ENCODE data around the gene CACNA1C.

CACNA1C gene

GRCh38 chr12:2034633-2035430 is 18.0 kb upstream of the CACNA1C start:
- DNase-seq (ENCODE audit: low read depth in 2 of 2): peak; percentile 82 to 87

- no peak for DNase-seq (ENCODE audit: low read depth in 2 of 2)
Measured at GRCh38 chr12:2035431-2036055, 17.2 kb upstream of the CACNA1C start.

DNA sequence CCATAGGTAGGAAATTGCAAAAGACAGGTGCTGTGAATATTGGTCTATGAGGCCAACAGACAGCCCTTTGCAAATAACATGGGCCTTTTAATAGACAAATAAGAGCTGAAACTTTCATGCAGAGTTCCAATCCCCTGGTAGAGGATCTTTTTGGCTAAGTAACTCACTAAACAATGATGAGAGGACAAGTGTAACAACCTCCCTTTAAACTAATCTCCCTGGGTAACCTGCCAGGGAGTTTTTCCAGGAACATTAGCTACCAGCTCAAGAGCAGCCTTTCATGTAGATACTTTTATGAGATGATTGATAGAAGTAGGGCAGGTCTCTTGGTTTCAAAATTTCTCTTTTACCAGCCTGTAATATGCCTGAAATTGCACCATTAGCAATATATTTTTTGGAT is 13.8 kb upstream of the CACNA1C start:
- DNase-seq (ENCODE audit: low read depth in 2 of 2): no peak

DNA sequence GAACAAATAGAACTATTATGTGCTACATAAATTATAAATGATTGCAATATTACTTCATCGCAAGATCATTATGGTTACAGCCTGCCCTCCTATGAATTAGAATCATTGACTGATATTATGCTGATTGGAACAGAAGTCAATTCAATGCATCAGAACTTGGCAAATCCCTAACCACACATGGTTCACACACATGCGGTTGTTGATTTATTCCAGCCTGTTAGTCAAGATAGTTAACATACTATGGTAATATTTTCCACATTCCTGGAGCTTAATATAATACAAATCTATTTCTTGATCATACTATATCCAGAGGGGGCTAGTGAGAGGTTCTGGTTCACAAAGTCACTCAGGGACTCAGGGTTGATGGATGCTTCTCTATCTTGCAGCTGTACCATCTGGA is 9.7 kb upstream of the CACNA1C start:
- DNase-seq (ENCODE audit: low read depth in 2 of 2): no peak

GRCh38 chr12:2044165-2044564 is 8.6 kb upstream of the CACNA1C start:
- no peak for DNase-seq (ENCODE audit: low read depth in 2 of 2)

DNA sequence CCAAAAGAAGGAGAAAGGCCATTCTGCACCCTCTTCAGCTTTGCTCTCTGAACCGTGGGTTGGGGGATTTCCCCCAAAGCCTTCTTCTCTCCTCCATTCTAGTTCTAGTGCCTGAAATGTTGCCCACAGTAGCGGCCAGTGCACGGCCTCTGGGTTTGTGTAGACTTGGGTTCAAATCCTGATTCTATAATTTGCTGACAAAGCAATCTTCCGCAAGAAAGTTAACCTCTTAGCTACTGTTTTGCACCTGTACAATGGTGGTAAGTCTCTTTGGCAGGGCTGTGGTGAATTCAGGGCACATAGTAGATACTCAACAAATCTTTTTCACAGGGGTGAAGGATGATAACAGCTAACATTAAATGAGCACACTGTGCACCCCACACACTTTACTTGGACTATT is 5.8 kb upstream of the CACNA1C start:
- DNase-seq (ENCODE audit: low read depth in 2 of 2): no peak

DNA sequence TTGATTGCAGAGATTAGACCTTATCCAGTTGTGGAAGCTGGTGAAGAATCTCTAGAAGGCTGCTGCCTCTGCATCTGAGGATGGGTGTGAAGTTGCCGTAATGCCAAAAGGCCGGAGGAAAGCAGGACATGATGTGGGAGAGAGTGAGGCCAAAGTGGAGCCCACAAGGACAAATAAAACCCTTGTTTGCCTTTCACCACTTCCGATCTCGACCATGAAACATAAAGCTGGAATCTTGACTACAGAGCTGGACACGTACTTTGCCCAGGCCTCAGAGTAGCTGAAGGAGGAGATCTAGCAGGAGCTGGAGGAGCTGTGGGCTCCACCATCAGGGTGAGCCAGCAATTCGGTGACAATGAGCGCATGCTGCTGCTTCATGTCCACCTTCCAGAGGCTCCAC is 5.0 kb upstream of the CACNA1C start:
- DNase-seq (ENCODE audit: low read depth in 2 of 2): no peak

- DNase-seq (ENCODE audit: low read depth in 2 of 2): no peak
Measured at GRCh38 chr12:2049604-2050540, 2.9 kb upstream of the CACNA1C start.

GRCh38 chr12:2051700-2052621 is 826 bp upstream of the CACNA1C start:
- DNase-seq (ENCODE audit: low read depth in 2 of 2): no peak

DNA sequence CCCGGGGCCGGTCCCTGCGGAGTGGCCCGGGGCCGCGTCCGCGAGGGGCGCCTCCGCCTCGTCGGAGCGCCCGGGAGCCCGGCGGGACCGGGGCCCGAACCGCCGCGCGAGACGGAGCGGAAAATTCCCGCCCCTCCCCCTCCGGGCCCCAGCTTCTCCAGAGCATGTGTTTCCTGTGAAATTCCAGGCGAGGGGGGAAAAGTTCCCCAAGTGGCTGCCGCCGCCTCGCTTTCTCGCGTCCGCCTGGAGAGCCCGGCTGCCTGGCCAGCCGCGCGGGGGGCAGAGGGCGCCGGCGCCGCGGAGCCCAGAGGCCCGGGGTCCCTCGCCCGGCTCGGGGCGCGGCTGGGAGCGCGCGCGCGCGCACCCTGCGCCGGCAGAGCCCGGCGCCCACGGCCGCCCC is 904 bp downstream of the CACNA1C start:
- no peak for DNase-seq (ENCODE audit: low read depth in 2 of 2)

DNA sequence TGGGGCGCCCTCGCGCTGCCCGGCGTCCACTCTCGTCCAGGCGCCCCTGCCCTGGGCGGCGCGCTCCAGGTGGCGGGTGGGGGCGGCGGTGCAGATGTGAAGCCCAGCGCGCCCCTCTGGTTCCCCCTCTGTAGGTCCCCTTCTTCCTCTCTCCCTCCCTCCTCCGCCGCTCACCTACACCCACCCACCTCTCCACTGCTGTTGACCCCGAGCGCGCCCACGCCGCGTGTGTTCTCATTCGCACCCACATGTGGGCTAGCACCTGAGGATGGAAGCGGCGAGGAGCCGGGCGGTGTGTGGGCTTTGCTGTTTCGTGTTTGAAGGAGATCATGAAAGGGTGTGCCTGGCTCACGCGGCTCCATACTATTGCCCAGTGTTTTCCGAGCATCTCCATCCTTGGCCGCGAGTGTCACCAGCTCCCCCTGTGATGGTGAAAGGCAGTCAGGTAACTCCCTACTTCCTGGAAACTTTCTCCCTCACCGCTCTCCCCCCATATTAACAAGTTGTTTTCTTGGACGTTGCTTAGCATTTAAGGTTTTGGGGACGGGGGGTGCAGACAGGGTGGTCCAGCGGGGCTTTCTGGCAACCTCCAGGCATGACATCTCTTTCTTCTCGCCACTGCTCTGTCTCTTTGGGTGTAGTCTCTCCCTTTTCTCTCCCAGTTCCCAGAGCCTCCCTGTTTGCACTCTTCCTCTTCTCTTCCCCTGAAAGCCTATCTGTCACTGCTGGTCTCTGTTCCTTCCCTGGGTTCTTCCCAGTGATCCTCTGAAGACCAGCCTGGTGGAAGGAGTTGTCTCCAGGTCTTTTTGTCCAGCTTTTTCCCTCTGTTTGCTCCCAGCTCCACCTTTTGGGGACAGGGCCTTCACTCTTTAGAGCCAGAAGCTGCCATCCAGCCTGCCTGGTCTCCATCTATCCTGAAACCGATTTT is 1.6 kb downstream of the CACNA1C start:
- no peak for DNase-seq (ENCODE audit: low read depth in 2 of 2)

- DNase-seq (ENCODE audit: low read depth in 2 of 2): peak in 1 of 2 donors; percentile 56
Measured at GRCh38 chr12:2057041-2057794, 4.4 kb downstream of the CACNA1C start.

DNA sequence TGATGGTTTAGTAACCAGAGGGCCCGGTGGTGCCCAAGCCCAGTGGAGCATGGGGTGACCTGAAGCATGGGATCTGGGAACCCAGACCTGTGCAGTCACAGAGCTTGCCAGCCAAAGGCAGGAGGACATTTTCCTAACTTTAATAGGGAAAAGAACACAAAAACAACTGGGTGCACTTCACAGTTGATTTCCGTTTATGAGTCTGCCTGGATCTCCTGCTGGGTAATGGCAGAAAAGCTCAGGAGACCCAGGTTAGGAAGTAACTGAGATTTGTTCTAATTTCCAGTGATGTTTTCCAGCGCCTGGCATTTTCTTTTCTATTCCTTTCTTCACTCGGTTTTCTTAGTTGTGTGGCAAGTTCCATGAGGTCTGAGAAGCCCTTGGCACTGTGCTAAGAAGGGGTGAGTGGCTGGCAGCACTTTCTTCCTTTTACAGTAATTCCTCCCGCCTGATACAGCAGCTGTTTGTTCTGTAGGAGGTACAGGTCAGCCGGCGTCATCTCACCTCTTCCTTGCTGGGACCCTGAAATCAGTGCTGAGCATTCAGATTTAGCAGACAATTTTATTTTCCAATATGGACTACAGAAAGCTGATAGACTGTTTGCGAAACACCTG is 5.1 kb downstream of the CACNA1C start:
- DNase-seq (ENCODE audit: low read depth in 2 of 2): no peak

DNA sequence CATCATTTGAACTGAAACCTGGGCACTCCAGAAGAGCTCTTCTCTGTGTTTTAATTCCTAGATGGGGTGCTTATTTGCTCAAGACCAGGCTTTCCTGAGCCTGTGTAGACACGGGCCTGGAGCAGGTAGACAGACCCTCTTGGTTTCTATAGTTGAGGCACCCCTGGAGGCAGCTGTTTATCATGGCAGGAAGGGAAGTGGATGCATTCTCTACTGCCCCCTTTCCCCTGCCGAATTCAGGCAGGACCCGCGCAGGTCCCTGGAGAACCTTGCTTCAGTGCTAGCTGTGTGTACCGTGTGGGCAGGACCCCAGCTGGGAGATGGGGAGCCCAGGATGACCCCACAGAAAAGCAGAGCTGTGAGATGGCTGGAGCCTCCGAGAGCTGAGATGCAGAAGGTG is 6.0 kb downstream of the CACNA1C start:
- DNase-seq (ENCODE audit: low read depth in 2 of 2): no peak

DNA sequence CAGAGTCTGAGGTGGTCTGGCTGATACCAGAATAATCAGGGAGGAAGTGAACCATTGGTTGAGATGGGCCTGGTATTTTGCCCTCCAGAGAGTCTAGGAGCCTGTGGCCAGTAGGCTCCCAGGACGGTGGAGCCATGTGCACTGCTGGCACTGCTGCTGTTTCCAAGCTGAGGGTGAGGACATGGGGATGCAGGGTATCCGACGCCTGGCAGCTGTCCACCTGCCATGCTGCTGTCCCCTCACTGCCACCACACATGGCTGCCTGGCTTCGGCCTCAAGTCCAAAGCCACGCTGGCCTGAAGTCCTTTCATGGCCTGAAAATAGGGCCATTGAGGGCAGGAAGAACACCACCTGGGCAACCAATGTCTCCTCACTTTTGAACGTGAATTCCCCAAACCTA is 8.6 kb downstream of the CACNA1C start:
- no peak for DNase-seq (ENCODE audit: low read depth in 2 of 2)

GRCh38 chr12:2064071-2064507 is 11.3 kb downstream of the CACNA1C start:
- DNase-seq (ENCODE audit: low read depth in 2 of 2): no peak

DNA sequence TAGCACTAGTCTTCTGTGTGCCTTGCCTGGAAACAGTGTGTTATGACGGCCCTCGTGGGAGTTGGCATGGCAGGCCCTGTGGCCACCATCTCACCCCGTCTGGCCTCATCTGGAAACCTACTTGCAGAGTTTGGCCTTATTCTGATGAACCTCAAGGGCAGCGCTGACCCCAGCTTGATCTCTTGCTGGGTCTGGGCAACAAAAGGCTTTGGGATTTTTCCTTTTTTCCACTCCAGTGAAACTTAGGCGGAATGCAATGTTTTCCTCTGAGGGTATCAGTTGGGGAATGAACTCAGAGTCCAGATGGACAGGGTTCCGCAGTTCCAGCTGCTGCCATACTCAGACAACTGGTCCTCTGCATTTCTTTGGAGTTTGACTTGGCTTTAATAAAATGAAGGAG is 15.9 kb downstream of the CACNA1C start:
- no peak for DNase-seq (ENCODE audit: low read depth in 2 of 2)

DNA sequence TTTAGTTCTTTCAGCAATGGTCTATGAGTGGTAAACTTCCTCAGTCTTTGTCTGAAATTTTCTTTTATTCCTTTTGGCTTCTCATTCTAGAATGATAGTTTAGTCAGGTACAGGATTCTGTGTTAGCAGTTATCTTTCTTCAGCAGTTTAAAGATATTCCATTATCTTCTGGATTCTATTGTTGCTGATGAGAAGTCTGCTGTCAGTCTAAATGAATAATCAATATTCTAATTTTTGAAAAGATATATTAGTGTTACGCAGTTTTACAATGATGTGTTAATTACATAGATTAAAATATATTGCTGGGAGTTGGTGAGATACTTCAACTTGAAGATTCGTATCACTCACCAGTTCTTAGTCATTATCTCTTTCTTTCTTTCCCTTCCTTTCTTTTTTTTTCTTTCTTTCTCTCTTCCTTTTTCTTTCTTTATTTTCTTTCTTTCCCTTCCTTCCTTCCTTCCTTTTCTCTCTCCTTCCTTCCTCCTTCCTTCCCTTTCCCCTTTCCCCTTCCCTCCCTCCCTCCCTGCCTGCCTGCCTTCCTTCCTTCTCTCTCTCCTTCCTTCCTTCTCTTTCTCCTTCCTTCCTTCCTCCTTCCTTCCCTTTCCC is 17.8 kb downstream of the CACNA1C start:
- no peak for DNase-seq (ENCODE audit: low read depth in 2 of 2)

- DNase-seq (ENCODE audit: low read depth in 2 of 2): no peak
Measured at GRCh38 chr12:2074792-2075191, 22.0 kb downstream of the CACNA1C start.
